Stimulated activated CD4-positive, alpha-beta T cell treated with anti-CD3 and anti-CD28 coated beads, Interleukin-2, amount 100 ng/mL, for 24 hours (primary cell): Measurements from ENCODE around the gene STRC.
"Not testable (repeated sequence)": the region's sequence is repeated elsewhere in the genome, so short reads cannot be mapped to it uniquely, and the experiment has no call there.

ENCODE experiments used
- DNase-seq, 2 donors: peaks; one replicate each; pipeline ENCODE4 v3.0.0-alpha.2; 2020

The STRC gene

DNA sequence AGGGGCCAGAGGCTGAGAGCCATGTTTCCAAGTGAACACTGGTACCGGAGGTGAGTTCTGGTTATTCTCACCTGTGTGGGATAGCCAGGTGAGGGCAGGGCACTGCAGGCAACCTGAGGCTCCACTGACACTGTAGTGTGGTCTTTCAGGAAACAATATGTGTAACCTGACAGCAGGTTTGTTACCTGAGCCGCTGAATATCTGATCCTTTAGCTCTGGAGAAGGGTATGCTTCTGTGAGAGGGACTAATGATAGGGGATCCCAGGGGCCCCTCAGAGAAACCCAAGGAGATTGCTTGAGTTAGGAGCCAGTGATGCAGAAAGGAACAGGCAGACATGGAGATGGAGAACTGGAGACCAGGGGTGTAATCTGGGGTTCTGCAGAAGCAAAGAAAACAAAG is at the start of gene STRC:
Gene STRC (minus strand): TSS at position 101 of the 400 bp plus-strand sequence. CDS start 78 bp downstream, at position 23.
- DNase-seq: not testable (repeated sequence)

- not testable (repeated sequence) for DNase-seq
Observed at GRCh38 chr15:43666177-43666576, 47.6 kb upstream of the STRC start.

GRCh38 chr15:43663333-43663732 is 44.7 kb upstream of the STRC start:
- DNase-seq: not testable (repeated sequence)

DNA sequence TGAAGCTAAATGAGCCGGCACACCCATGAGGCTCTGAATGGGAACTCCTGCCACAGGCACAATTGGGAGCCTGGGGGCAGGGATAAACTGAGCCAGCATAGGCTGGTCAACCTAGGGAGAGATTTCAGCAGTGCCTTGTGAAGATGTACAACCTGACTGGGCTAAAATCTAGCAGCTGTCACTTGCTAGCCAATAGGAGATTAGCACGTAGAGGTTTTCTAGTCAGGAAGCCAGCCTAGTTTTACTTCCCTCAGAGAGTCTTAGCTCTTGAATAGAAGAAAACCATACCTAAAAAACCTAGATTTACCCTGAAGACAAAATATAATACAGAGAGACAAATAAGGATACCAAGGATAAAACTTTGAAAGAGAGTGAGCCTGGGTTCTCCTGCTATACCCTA is 43.7 kb upstream of the STRC start:
- not testable (repeated sequence) for DNase-seq

DNA sequence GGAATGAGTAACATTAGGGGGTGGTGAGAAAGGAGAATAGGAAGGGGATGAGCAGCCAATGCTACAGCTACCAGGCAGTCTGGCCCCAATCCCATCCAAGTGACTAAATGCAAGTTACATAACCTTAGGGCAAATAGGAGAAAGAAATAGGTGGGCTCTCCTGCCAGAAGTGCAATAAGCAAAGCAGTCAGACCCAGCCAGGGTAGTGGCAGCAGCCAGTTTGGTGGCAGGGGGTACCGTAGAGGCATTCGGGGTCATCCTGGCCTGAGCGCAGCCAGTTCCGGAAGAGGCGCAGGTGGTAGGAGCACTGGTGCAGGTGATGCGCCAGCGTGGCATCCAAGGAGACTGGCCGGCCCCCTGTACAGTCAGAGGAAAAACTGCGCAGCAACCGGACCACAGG is 41.1 kb upstream of the STRC start:
- DNase-seq: not testable (repeated sequence)

GRCh38 chr15:43649430-43649926 is 30.9 kb upstream of the STRC start:
- not testable (repeated sequence) for DNase-seq

DNA sequence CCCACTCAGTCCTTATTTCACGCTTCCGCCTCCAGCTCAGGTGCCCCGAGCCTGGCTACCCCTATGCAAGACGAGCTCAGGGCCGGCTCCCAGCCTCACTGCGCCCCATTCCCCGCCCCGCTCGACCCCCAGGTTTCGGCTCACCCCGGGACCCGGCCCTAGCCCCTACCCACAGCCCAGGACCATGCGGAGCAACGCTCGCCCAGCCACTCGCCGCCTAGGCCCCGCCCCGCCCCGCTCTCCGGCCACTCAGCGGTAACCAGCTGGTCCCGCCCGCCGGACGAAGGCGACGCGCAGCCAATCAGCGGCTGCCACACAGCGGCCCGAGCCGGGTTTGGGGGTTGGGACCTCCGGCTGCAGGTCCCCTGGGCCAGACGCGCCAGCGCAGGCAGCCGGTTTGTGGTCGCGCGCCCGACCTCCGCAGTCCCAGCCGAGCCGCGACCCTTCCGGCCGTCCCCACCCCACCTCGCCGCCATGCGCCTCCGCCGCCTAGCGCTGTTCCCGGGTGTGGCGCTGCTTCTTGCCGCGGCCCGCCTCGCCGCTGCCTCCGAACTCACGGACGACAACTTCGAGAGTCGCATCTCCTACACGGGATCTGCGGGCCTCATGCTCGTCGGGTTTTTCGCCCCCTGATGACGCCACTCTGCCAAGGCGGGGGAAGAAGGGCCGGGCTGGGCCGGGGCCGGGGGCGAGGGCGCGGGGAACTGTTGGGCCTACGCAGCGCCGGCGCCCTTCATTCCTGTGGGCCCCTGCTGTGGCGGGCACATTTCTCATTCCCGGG is 30.2 kb upstream of the STRC start, which contains the start of gene CATSPER2:
Gene CATSPER2 (minus strand): TSS at position 196 of the 781 bp plus-strand sequence. CDS start 783 bp downstream, outside the sequence.
- no peak for DNase-seq

GRCh38 chr15:43638464-43639204 is 20.0 kb upstream of the STRC start:
- not testable (repeated sequence) for DNase-seq

- not testable (repeated sequence) for DNase-seq
Observed at GRCh38 chr15:43626937-43627336, 8.3 kb upstream of the STRC start.

DNA sequence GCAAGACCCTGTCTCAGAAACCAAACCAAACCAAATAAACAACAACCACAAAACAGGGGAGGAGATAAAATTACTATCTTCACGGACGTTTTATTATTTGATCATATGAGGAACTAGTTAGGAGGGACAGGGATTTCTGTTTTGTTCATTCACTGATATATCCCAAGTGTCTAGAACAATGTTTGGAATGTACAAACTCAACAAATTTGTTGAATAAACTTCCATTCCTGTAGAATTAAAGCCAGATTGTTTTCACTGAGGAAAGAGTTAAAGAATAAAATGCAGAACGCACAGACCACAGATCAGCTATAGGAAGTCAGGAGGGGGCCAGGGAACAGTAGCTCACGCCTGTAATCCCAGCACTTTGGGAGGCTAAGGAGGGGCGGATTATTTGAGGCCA is 6.5 kb upstream of the STRC start:
- DNase-seq: no peak

DNA sequence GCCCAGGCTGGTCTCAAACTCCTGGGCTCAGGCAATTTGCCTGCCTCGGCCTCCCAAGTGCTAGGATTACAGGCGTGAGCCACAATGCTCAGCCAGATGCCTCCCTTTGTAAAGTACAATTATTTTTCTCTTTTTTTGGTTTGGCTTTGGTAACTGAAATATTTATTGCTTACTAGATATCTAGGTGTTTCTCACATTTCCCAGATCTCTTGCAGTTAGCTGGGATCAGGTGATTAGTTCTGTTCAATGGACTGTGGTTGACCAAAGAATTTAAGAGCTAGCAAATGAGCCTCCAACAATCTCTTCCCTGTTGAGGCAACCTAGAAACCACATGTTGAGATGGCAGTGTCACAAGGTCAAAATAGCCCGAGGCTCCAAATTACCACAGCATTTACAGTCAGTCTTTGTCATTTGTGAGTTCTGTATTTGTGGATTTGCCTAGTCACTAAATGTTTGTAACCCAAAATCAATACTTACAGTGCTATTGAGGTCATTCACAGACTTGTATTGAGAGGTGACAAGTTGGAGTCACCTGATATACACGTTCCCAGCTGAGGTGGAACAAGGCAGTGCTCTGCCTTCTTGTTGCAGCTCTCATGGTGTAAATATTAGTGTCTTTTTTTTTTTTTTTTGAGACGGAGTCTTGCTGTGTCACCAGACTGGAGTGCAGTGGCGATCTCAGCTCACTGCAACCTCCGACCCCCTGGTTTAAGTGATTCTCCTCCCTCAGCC is 3.6 kb upstream of the STRC start:
- not testable (repeated sequence) for DNase-seq

- DNase-seq: not testable (repeated sequence)
Observed at GRCh38 chr15:43617750-43618149, 850 bp downstream of the STRC start.

DNA sequence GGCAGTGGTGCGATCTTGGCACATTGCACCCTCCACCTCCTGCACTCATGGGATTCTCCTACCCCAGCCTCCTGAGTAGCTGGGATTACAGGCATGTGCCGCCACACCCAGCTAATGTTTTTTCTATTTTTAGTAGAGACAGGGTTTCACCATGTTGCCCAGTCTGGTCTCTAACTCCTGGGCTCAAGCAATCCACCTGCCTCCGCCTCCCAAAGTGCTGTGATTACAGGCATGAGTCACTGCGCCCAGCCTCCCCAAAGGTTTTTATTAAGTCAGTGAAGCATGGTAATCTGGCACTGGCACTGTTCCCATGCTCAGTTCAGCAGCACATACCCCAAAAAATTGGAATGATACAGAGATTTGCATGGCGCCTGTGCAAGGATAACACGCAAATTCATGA is 16.4 kb downstream of the STRC start:
- not testable (repeated sequence) for DNase-seq

DNA sequence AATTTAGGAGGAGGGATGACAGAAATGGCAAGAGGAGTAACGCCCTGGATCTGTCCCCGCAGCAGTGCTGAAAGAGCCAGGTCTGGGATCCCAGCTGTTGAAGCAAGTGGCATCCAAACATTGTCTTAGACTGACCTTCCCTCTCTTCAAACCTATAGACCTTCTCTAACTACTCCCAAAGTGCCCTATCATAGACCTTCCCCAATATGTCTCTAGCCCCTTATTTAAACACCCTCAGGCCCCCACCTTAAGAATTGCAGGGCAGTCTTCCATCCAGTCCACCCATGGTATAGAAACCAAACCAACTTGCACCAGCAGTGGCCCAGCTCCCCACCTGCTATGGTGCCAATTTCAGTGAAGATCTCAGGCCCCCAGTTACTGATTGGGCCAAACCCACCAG is 18.4 kb downstream of the STRC start:
- DNase-seq: not testable (repeated sequence)

- not testable (repeated sequence) for DNase-seq
Observed at GRCh38 chr15:43599131-43599530, 19.5 kb downstream of the STRC start.

DNA sequence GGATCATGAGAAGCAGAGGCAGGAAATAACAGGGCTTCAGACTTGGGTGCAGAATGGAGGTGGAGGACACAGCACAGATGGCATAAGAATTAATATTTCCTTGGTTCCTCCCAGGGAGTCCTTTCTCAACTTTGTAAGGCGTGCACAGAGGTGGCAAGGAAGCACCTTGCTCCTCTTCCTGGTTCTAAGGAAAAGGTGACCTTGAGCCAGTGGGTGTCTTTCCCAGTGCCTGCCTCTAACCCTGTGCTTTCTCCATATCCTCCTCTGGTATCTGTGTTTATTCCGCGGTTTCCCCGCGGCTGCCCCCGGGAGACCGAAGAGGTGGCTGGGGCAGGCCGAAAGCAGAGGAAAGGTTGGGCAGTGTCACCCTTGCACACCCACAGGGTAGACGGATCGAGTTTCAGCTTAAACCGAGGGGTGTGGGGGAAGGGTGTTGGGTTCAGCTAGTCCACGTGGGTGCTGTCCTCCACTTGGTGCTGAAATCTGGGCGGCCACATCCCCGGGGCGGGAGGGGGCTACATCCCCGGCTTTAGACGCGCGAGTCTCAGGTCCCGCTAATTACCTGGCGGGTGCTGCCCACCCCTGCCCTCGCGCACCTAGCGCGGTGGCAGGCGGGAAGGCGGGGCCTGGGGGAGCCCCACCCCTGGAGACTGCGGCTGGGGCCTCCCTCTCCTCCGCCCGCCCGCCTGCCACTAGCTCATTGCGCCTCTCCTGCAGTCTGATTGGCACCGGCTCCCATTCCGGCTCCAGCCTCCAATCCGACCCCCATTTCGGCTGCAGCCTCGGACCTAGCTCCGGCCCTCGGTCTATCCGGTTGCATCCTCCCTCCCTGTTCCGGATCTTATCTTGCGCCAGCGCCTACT is 25.0 kb downstream of the STRC start, which contains the start of gene CKMT1B:
Gene CKMT1B (plus strand): TSS at position 700 of the 863 bp plus-strand sequence. CDS start 192 bp downstream, outside the sequence.
- not testable (repeated sequence) for DNase-seq

DNA sequence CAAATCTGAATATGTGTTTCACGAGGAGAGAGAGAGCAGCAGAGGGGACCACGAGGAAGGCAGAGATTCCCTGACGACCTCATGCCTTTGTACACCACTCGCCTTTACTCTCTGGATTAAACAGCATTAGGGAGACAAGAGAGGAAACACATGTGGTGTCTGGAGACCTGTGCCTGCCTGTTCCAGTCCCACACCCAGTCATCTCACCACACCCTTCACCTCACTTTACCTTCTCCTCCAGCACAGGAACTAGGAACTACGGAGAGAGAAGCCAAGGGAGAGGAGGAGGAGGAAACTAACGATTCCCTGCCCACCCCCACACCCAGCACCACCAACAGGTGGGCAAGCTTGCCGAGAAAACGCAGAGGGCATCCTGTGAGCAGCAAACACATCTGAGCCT is 25.8 kb downstream of the STRC start:
- not testable (repeated sequence) for DNase-seq

DNA sequence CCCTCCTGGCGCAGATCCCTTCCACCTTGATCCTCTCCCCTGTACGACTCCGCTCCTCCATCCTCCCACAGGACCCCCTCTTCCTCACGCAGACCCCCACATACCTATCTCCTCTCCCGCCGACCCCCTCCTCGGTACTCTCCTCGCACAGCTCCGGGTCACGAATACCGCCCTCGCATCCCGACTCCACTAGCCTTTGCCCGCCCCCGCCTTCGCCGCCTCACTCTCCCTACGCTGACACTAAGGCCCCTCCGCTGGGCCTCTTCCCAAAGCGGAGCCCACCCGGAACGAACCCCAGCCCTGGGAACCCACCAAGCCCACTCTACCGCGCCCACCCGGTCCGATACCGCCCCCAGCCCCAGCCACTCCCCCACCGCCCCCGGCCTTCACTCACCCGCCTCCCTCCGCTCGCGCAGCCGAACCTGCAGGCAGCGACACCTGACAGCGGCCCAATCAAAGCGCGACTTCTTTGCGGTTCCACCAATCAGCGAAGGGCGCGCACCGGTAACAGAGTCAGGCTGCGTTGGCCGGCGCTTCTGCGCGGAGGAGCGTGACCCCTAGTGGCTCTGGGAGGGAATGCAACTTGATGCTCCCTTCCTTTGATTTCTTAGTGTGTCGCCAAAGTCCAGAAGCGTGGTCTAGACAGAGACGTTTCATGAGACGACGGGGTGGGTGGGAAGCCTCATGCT is 28.7 kb downstream of the STRC start, which contains the start of gene PPIP5K1:
Gene PPIP5K1 (minus strand): TSS at position 431 of the 689 bp plus-strand sequence. CDS start 5,704 bp downstream, outside the sequence.
- DNase-seq: not testable (repeated sequence)

GRCh38 chr15:43574607-43575006 is 44.0 kb downstream of the STRC start:
- DNase-seq: not testable (repeated sequence)

DNA sequence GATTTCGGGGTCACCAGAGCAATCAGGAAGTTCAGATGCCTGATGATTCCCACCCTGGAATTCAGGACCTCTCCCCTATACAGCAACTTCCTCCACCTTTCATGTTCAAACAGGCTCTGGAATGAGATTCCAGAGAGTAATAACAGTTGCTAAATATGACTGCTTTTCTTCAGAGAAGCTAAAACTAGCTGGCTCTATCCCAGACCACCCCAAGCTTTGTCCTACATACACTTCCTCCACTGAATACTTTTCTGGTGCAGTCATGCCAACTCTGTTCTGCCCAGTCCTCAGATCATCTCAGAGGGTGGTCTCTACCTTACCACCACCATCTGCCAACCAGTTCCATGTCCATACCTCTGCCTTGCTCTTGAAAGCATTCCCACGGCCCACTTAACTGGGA is 52.0 kb downstream of the STRC start:
- not testable (repeated sequence) for DNase-seq

DNA sequence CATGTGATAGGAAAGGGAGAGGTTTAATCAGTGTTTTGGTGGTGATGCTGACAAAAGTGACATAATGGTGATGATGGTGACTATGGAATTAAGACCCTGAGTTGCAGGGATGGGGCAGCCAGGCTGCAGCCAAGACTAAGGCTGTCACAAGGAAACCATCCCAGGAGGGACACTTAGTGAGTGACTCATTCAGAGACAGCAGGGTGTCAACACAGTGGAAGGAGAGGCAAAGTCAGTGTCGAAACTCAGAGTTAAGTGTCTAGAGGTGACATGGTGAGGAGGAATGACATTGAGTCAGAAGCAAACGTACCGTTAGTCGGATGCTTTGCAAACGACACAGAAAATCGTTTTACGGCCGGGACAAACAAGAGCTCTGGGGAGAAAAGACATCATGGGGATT is 54.8 kb downstream of the STRC start:
- not testable (repeated sequence) for DNase-seq
